ENCODE data around the gene P4HB.

The P4HB gene

GRCh38 chr17:81794509-81794908 lies 65.8 kb downstream of the P4HB start:
- DNase-seq: no peak

- DNase-seq: no peak
Measured at GRCh38 chr17:81794074-81794476, 66.3 kb downstream of the P4HB start.
